T-helper 17 cell (primary cell): ENCODE measurements around the gene OR2C3. TPM values are rescaled to one million over a fixed set of nuclear protein-coding genes. Genes with fewer than 3 reads are reported as not detected.

Experiments
- ATAC-seq: fragments of 150-1000 bp; cut with Tn5 transposase; 2 replicates; pipeline ENCODE4 v1.10.0; 2021; ENCODE audit warnings: mild to moderate bottlenecking, moderate library complexity
- DNase-seq, 3 donors: peaks; one replicate each; pipeline versions ENCODE4 v3.0.0 to v3.0.0-alpha.2; 2020 to 2021
- H3K9me3 ChIP-seq: one replicate; pipeline ENCODE4 v1.7.0; 2013; ENCODE audit warnings: low read length, mild to moderate bottlenecking; ENCODE audit not compliant: control insufficient read depth, poor library complexity, severe bottlenecking
- H3K27ac Mint-ChIP-seq: one replicate; pipeline ENCODE4 v1.8.0; 2022; ENCODE audit warnings: mild to moderate bottlenecking, moderate library complexity, mixed read lengths
- H3K27me3 Mint-ChIP-seq: one replicate; pipeline ENCODE4 v1.8.0; 2022; ENCODE audit warnings: mixed read lengths
- H3K36me3 Mint-ChIP-seq: one replicate; pipeline ENCODE4 v1.8.0; 2022; ENCODE audit warnings: low read depth, mixed read lengths
- H3K4me1 Mint-ChIP-seq: one replicate; pipeline ENCODE4 v1.8.0; 2022; ENCODE audit warnings: mild to moderate bottlenecking, mixed read lengths
- H3K4me3 Mint-ChIP-seq: one replicate; pipeline ENCODE4 v1.8.0; 2022; ENCODE audit warnings: mild to moderate bottlenecking, moderate library complexity, mixed read lengths
- total RNA-seq, 4 donors: library from RNA in 2 of 4; stranded (reverse) in 2 of 4; gene quantifications; one replicate each; pipeline ENCODE4 v1.2.3 and lab custom pipeline; 2022 to 2026

OR2C3 gene
- total RNA-seq (not detected), total RNA-seq (lab: John Stamatoyannopoulos, UW) (0 reads per million in 2 donors)

- peaks cover 43% of the 10 kb centered on the region for H3K27me3 Mint-ChIP-seq
- DNase-seq (no peak), ATAC-seq (no peak)
- H3K4me3 Mint-ChIP-seq, result no peak within 1 kb of the TSS
- H3K36me3 Mint-ChIP-seq, result no peaks in the 10 kb centered on the region
- no peak within 1 kb of the TSS for H3K27ac Mint-ChIP-seq
- peaks cover 4% of the 10 kb centered on the region for H3K4me1 Mint-ChIP-seq
- no peaks in the 10 kb centered on the region for H3K9me3 ChIP-seq
These were observed at the start of gene OR2C3 for GRCh38 chr1:247536340-247536739. OR2C3 (minus strand) TSS chr1:247536440; CDS start chr1:247532511, 3,929 bp downstream.

GRCh38 chr1:247578946-247579460, 42.8 kb upstream of the OR2C3 start:
- Mint-ChIP-seq H3K36me3 (no peaks in the 10 kb centered on the region), H3K4me1 (no peaks in the 10 kb centered on the region), H3K4me3 (no peak overlapping the region)

GRCh38 chr1:247576514-247576913, 40.3 kb upstream of the OR2C3 start:
- ATAC-seq (no peak), DNase-seq (no peak)
- H3K9me3 ChIP-seq, result no peaks in the 10 kb centered on the region
- no peaks in the 10 kb centered on the region for H3K36me3 Mint-ChIP-seq
- no peak overlapping the region for H3K4me3 Mint-ChIP-seq
- H3K4me1 Mint-ChIP-seq, result peaks cover 3% of the 10 kb centered on the region
- H3K27ac Mint-ChIP-seq, result no peak overlapping the region
- H3K27me3 Mint-ChIP-seq, result peaks cover 42% of the 10 kb centered on the region

More at GRCh38 chr1:247578946-247579460, 42.8 kb upstream of the OR2C3 start:
- H3K27ac Mint-ChIP-seq, result no peak overlapping the region
- no peaks in the 10 kb centered on the region for H3K9me3 ChIP-seq
- peaks cover 41% of the 10 kb centered on the region for H3K27me3 Mint-ChIP-seq
- DNase-seq (no peak), ATAC-seq (no peak)

GRCh38 chr1:247574664-247575063, 38.4 kb upstream of the OR2C3 start:
- H3K27ac Mint-ChIP-seq, result no peak overlapping the region
- no peaks in the 10 kb centered on the region for H3K9me3 ChIP-seq
- ATAC-seq (no peak), DNase-seq (no peak)
- H3K36me3 Mint-ChIP-seq, result no peaks in the 10 kb centered on the region
- H3K4me1 Mint-ChIP-seq, result peaks cover 3% of the 10 kb centered on the region
- H3K4me3 Mint-ChIP-seq, result no peak overlapping the region
- H3K27me3 Mint-ChIP-seq, result peaks cover 38% of the 10 kb centered on the region

- DNase-seq (no peak), ATAC-seq (no peak)
- Mint-ChIP-seq H3K27ac (no peak overlapping the region), H3K36me3 (no peaks in the 10 kb centered on the region), H3K4me3 (no peak overlapping the region), H3K27me3 (peaks cover 37% of the 10 kb centered on the region), H3K4me1 (peaks cover 3% of the 10 kb centered on the region)
- H3K9me3 ChIP-seq, result no peaks in the 10 kb centered on the region
These were observed 38.0 kb upstream of the OR2C3 start for GRCh38 chr1:247574236-247574635.

- H3K36me3 Mint-ChIP-seq, result no peaks in the 10 kb centered on the region
- H3K27me3 Mint-ChIP-seq, result peaks cover 14% of the 10 kb centered on the region
- ATAC-seq, result no peak
- DNase-seq, result no peak
- H3K4me3 Mint-ChIP-seq, result no peak overlapping the region
- H3K27ac Mint-ChIP-seq, result no peak overlapping the region
- H3K4me1 Mint-ChIP-seq, result no peaks in the 10 kb centered on the region
- H3K9me3 ChIP-seq, result no peaks in the 10 kb centered on the region
These were observed 26.0 kb upstream of the OR2C3 start for GRCh38 chr1:247562198-247562597.

GRCh38 chr1:247561711-247562110, 25.5 kb upstream of the OR2C3 start:
- Mint-ChIP-seq H3K27me3 (peaks cover 14% of the 10 kb centered on the region), H3K4me3 (peak overlapping the region; percentile 47), H3K4me1 (no peaks in the 10 kb centered on the region), H3K36me3 (no peaks in the 10 kb centered on the region), H3K27ac (no peak overlapping the region)
- no peaks in the 10 kb centered on the region for H3K9me3 ChIP-seq
- ATAC-seq (no peak), DNase-seq (no peak)

- no peak overlapping the region for H3K27ac Mint-ChIP-seq
- no peaks in the 10 kb centered on the region for H3K9me3 ChIP-seq
- peaks cover 14% of the 10 kb centered on the region for H3K27me3 Mint-ChIP-seq
- no peaks in the 10 kb centered on the region for H3K36me3 Mint-ChIP-seq
- ATAC-seq, result no peak
- H3K4me3 Mint-ChIP-seq, result no peak overlapping the region
- no peak for DNase-seq
- H3K4me1 Mint-ChIP-seq, result no peaks in the 10 kb centered on the region
These were observed 21.9 kb upstream of the OR2C3 start for GRCh38 chr1:247557926-247558674.

GRCh38 chr1:247552231-247552630, 16.0 kb upstream of the OR2C3 start:
- peaks cover 3% of the 10 kb centered on the region for H3K36me3 Mint-ChIP-seq
- H3K9me3 ChIP-seq, result no peaks in the 10 kb centered on the region
- no peak overlapping the region for H3K27ac Mint-ChIP-seq
- peaks cover 29% of the 10 kb centered on the region for H3K27me3 Mint-ChIP-seq
- DNase-seq (no peak), ATAC-seq (no peak)
- H3K4me3 Mint-ChIP-seq, result no peak overlapping the region
- H3K4me1 Mint-ChIP-seq, result peaks cover 7% of the 10 kb centered on the region

- H3K27me3 Mint-ChIP-seq, result peaks cover 29% of the 10 kb centered on the region
- no peak overlapping the region for H3K4me3 Mint-ChIP-seq
- no peak overlapping the region for H3K27ac Mint-ChIP-seq
- no peaks in the 10 kb centered on the region for H3K9me3 ChIP-seq
- peaks cover 3% of the 10 kb centered on the region for H3K36me3 Mint-ChIP-seq
- ATAC-seq, result no peak
- no peak for DNase-seq
- H3K4me1 Mint-ChIP-seq, result peaks cover 7% of the 10 kb centered on the region
These were observed 15.5 kb upstream of the OR2C3 start for GRCh38 chr1:247551721-247552120.

- Mint-ChIP-seq H3K36me3 (peaks cover 3% of the 10 kb centered on the region), H3K27ac (no peak within 1 kb of the TSS), H3K4me3 (no peak within 1 kb of the TSS), H3K4me1 (peaks cover 7% of the 10 kb centered on the region), H3K27me3 (peaks cover 36% of the 10 kb centered on the region)
- no peak for ATAC-seq
- DNase-seq, result no peak
- H3K9me3 ChIP-seq, result no peaks in the 10 kb centered on the region
These were observed 12.5 kb upstream of the OR2C3 start, which contains the start of gene GCSAML for GRCh38 chr1:247548769-247549182. GCSAML (plus strand) TSS chr1:247549134; CDS start chr1:247549192, 58 bp downstream.

- H3K27ac Mint-ChIP-seq, result no peak overlapping the region
- H3K36me3 Mint-ChIP-seq, result peaks cover 3% of the 10 kb centered on the region
These were observed 11.9 kb upstream of the OR2C3 start for GRCh38 chr1:247548092-247548491.

GRCh38 chr1:247542811-247543210, 6.6 kb upstream of the OR2C3 start:
- Mint-ChIP-seq H3K4me3 (no peak overlapping the region), H3K27ac (no peak overlapping the region), H3K27me3 (peaks cover 37% of the 10 kb centered on the region), H3K4me1 (peaks cover 4% of the 10 kb centered on the region), H3K36me3 (no peaks in the 10 kb centered on the region)
- ATAC-seq (no peak), DNase-seq (no peak)
- no peaks in the 10 kb centered on the region for H3K9me3 ChIP-seq

More at GRCh38 chr1:247548092-247548491, 11.9 kb upstream of the OR2C3 start:
- no peak for ATAC-seq
- Mint-ChIP-seq H3K27me3 (peaks cover 38% of the 10 kb centered on the region), H3K4me3 (no peak overlapping the region), H3K4me1 (peaks cover 7% of the 10 kb centered on the region)
- DNase-seq, result no peak
- H3K9me3 ChIP-seq, result no peaks in the 10 kb centered on the region

GRCh38 chr1:247540581-247540980, 4.3 kb upstream of the OR2C3 start:
- no peak for ATAC-seq
- H3K27ac Mint-ChIP-seq, result no peak overlapping the region
- H3K4me1 Mint-ChIP-seq, result peaks cover 4% of the 10 kb centered on the region
- no peaks in the 10 kb centered on the region for H3K9me3 ChIP-seq
- H3K4me3 Mint-ChIP-seq, result no peak overlapping the region
- H3K27me3 Mint-ChIP-seq, result peaks cover 33% of the 10 kb centered on the region
- no peak for DNase-seq
- H3K36me3 Mint-ChIP-seq, result no peaks in the 10 kb centered on the region
